OCI-LY3 (cell line): Measurements from ENCODE around the gene RTF2.

ENCODE experiments used
- H2AFZ ChIP-seq: fragments of 200-600, 300-600 bp; shearing (Covaris generic); 2 replicates; pipeline ENCODE4 v1.6.0; 2014; ENCODE audit warnings: antibody characterized with exemption, low read depth, low read length
- H3K27ac ChIP-seq: fragments of 200-600, 300-600 bp; sonication (generic); 2 replicates; pipeline ENCODE4 v1.5.1; 2014; ENCODE audit warnings: mild to moderate bottlenecking, low read length, moderate library complexity, mixed read lengths
- H3K27me3 ChIP-seq: fragments of 200-600, 300-600 bp; sonication (generic); 2 replicates; pipeline ENCODE4 v1.6.1; 2014; ENCODE audit warnings: low read depth, low read length, mixed read lengths
- H3K36me3 ChIP-seq: fragments of 200-600, 300-600 bp; sonication (generic); replicated peaks from 2 replicates; pipeline ENCODE3; 2014; ENCODE audit warnings: low read depth, low read length, mixed read lengths
- H3K4me1 ChIP-seq: fragments of 300-600, 200-600 bp; sonication (generic); 2 replicates; pipeline ENCODE4 v1.6.1; 2014; ENCODE audit warnings: low read length, mixed read lengths
- H3K4me2 ChIP-seq: fragments of 200-600, 300-600 bp; sonication (generic); 2 replicates; pipeline ENCODE4 v1.6.1; 2014; ENCODE audit warnings: low read length, mixed read lengths
- H3K4me3 ChIP-seq: fragments of 300-600, 200-600 bp; sonication (generic); 2 replicates; pipeline ENCODE4 v1.5.1; 2014; ENCODE audit warnings: antibody characterized with exemption, mild to moderate bottlenecking, low read length, moderate library complexity
- H3K79me2 ChIP-seq: fragments of 300-600, 200-600 bp; shearing (Covaris generic); 2 replicates; pipeline ENCODE4 v1.6.1; 2014; ENCODE audit warnings: mild to moderate bottlenecking, low read length, mixed read lengths
- H3K9ac ChIP-seq: fragments of 300-600, 200-600 bp; shearing (Covaris generic); 2 replicates; pipeline ENCODE4 v1.6.0; 2014; ENCODE audit warnings: mild to moderate bottlenecking, low read length, moderate library complexity
- H3K9me3 ChIP-seq: fragments of 200-600, 300-600 bp; shearing (Covaris generic); 2 replicates; pipeline ENCODE4 v1.6.1; 2014; ENCODE audit warnings: low read length, mixed read lengths; ENCODE audit not compliant: insufficient read depth
- H4K20me1 ChIP-seq: fragments of 200-600, 300-600 bp; sonication (generic); 2 replicates; pipeline ENCODE4 v1.6.1; 2016; ENCODE audit warnings: low read length, mixed read lengths; ENCODE audit not compliant: insufficient read depth
- CTCF ChIP-seq: fragments of 200-600, 300-600 bp; sonication (generic); IDR thresholded peaks from 2 replicates; pipeline ENCODE4 v1.5.1; 2014; ENCODE audit warnings: antibody characterized with exemption, low read length, low read depth
- EZH2phosphoT487 ChIP-seq: fragments of 200-600 bp; shearing (Covaris generic); IDR thresholded peaks from 2 replicates; pipeline ENCODE4 v1.6.1; 2018; ENCODE audit warnings: antibody characterized with exemption, mixed run types, low read depth

The RTF2 gene

GRCh38 chr20:56565511-56565910, 97.1 kb downstream of the RTF2 start:
- H3K36me3 ChIP-seq, result no peaks in the 10 kb centered on the region
- no peak overlapping the region for H3K9ac ChIP-seq
- no peaks in the 10 kb centered on the region for H3K79me2 ChIP-seq
- H3K4me2 ChIP-seq, result no peak overlapping the region
- no peak for TF ChIP-seq CTCF
- H3K9me3 ChIP-seq, result no peaks in the 10 kb centered on the region
- no peaks in the 10 kb centered on the region for H3K4me1 ChIP-seq
- no peak overlapping the region for H3K4me3 ChIP-seq
- no peaks in the 10 kb centered on the region for H3K27me3 ChIP-seq
- no peak overlapping the region for H2AFZ ChIP-seq
- H4K20me1 ChIP-seq, result no peaks in the 10 kb centered on the region
- no peak overlapping the region for H3K27ac ChIP-seq

- Histone ChIP-seq H3K4me2 (no peak overlapping the region), H3K9me3 (no peaks in the 10 kb centered on the region), H3K4me1 (peaks cover 2% of the 10 kb centered on the region), H3K79me2 (no peaks in the 10 kb centered on the region), H3K27me3 (no peaks in the 10 kb centered on the region), H3K36me3 (no peaks in the 10 kb centered on the region), H3K4me3 (no peak overlapping the region), H2AFZ (no peak overlapping the region), H3K27ac (no peak overlapping the region), H4K20me1 (no peaks in the 10 kb centered on the region), H3K9ac (no peak overlapping the region)
- TF ChIP-seq EZH2phosphoT487, result no peak
- no peak for TF ChIP-seq CTCF
These were observed 98.2 kb downstream of the RTF2 start for GRCh38 chr20:56566621-56567020.
